Activated B cell treated with CpG ODN at 0.5 μM for 24 hours (primary cell): ENCODE results near the gene DNAJB11. TPM values are rescaled to one million over a fixed set of nuclear protein-coding genes. Genes with fewer than 3 reads are reported as not detected.
"Not testable (repeated sequence)": the region's sequence is repeated elsewhere in the genome, so short reads cannot be mapped to it uniquely, and the experiment has no call there.

Experiments
- ATAC-seq: fragments of 200-7000 bp; cut with Tn5 transposase; one replicate; pipeline ENCODE4 v1.10.0; 2021; ENCODE audit warnings: low read depth, mild to moderate bottlenecking, moderate library complexity
- CTCF ChIA-PET: fragments of 350-600 bp; sonication (Branson Sonifier 250); formaldehyde crosslinking; loops from one replicate; lab custom pipeline; 2021; ENCODE audit warnings: antibody characterized with exemption; lab: Charles Lee
- POLR2A ChIA-PET: fragments of 350-600 bp; sonication (Branson Sonifier 250); formaldehyde crosslinking; loops from one replicate; lab custom pipeline; 2021; ENCODE audit warnings: antibody characterized with exemption; lab: Charles Lee
- DNase-seq: peaks from one replicate; pipeline ENCODE4 v3.0.0; 2022
- H3K27ac Mint-ChIP-seq: one replicate; pipeline ENCODE4 v1.8.0; 2020; ENCODE audit warnings: mixed read lengths
- H3K27me3 Mint-ChIP-seq: one replicate; pipeline ENCODE4 v1.8.0; 2021; ENCODE audit warnings: mixed read lengths
- H3K36me3 Mint-ChIP-seq: one replicate; pipeline ENCODE4 v1.8.0; 2021; ENCODE audit warnings: low read depth, mixed read lengths
- H3K4me1 Mint-ChIP-seq: one replicate; pipeline ENCODE4 v1.8.0; 2021; ENCODE audit warnings: mixed read lengths
- H3K4me3 Mint-ChIP-seq: one replicate; pipeline ENCODE4 v1.8.0; 2020; ENCODE audit warnings: mild to moderate bottlenecking, mixed read lengths
- H3K9me3 Mint-ChIP-seq: one replicate; pipeline ENCODE4 v1.8.0; 2020; ENCODE audit warnings: mixed read lengths
- CTCF ChIP-seq: fragments of 200-600 bp; IDR thresholded peaks from one replicate; pipeline ENCODE4 v1.8.0; 2022; ENCODE audit warnings: antibody characterized with exemption, mild to moderate bottlenecking
- intact Hi-C: fragments of 100-400 bp; cut with micrococcal nuclease; formaldehyde crosslinking; loops from one replicate; pipeline ENCODE4 v1.15.1; 2024
- total RNA-seq: library from RNA; stranded (reverse); gene quantifications from 2 replicates; pipeline ENCODE4 v1.2.3, GENCODE V29; 2022

Gene DNAJB11
- total RNA-seq, 1 donor from 2014 or later: 51.3 TPM

GRCh38 chr3:186577521-186577920 is 7.0 kb downstream of the DNAJB11 start:
- no peaks in the 10 kb centered on the region for H3K27me3 Mint-ChIP-seq
- H3K27ac Mint-ChIP-seq: no peak overlapping the region
- no peaks in the 10 kb centered on the region for H3K9me3 Mint-ChIP-seq
- ATAC-seq (no peak), DNase-seq (no peak)
- POLR2A ChIA-PET: interaction anchor here (0.7 kb wide), 1 partner anchor 10 kb away, joined by 3 read pairs; no protein-coding TSS in a partner anchor
- no peak overlapping the region for H3K4me3 Mint-ChIP-seq
- CTCF ChIA-PET: interaction anchor here (1.1 kb wide), 1 partner anchor 37 kb away, joined by 4 read pairs; no protein-coding TSS in a partner anchor
- TF ChIP-seq CTCF: no peak
- peaks cover 8% of the 10 kb centered on the region for H3K4me1 Mint-ChIP-seq
- H3K36me3 Mint-ChIP-seq: peaks cover 91% of the 10 kb centered on the region
- intact Hi-C loops: no loop called here

GRCh38 chr3:186580785-186581184 is 10.3 kb downstream of the DNAJB11 start:
- intact Hi-C loops: no loop called here
- ChIA-PET CTCF (no interaction called here), POLR2A (no interaction called here)
- Mint-ChIP-seq H3K4me3 (no peak overlapping the region), H3K4me1 (no peaks in the 10 kb centered on the region), H3K27me3 (no peaks in the 10 kb centered on the region), H3K36me3 (peaks cover 94% of the 10 kb centered on the region), H3K9me3 (no peaks in the 10 kb centered on the region), H3K27ac (no peak overlapping the region)
- TF ChIP-seq CTCF: no peak
- ATAC-seq (no peak), DNase-seq (no peak)

GRCh38 chr3:186582541-186582940 is 12.0 kb downstream of the DNAJB11 start:
- ATAC-seq (no peak), DNase-seq (no peak)
- CTCF ChIA-PET: interaction anchor here (0.8 kb wide), 1 partner anchor 34 kb away, joined by 3 read pairs; no protein-coding TSS in a partner anchor
- no peaks in the 10 kb centered on the region for H3K4me1 Mint-ChIP-seq
- no peak overlapping the region for H3K27ac Mint-ChIP-seq
- no peaks in the 10 kb centered on the region for H3K9me3 Mint-ChIP-seq
- TF ChIP-seq CTCF: no peak
- no peaks in the 10 kb centered on the region for H3K27me3 Mint-ChIP-seq
- POLR2A ChIA-PET: no interaction called here
- peaks cover 90% of the 10 kb centered on the region for H3K36me3 Mint-ChIP-seq
- intact Hi-C loops: no loop called here
- H3K4me3 Mint-ChIP-seq: no peak overlapping the region

GRCh38 chr3:186583831-186584230 is 13.3 kb downstream of the DNAJB11 start:
- H3K27ac Mint-ChIP-seq: no peak overlapping the region
- H3K36me3 Mint-ChIP-seq: peaks cover 80% of the 10 kb centered on the region
- ChIA-PET CTCF (interaction anchor here (1.2 to 1.3 kb wide), 2 partner anchors 31 to 33 kb away, joined by 5 read pairs; no protein-coding TSS in a partner anchor), POLR2A (interaction anchor here (0.7 to 2.0 kb wide), 2 partner anchors 13 to 671 kb away, joined by 4 to 5 read pairs; partner anchors contain the start of gene DNAJB11)
- no peak for DNase-seq
- no peaks in the 10 kb centered on the region for H3K9me3 Mint-ChIP-seq
- intact Hi-C loops: no loop called here
- no peaks in the 10 kb centered on the region for H3K4me1 Mint-ChIP-seq
- H3K4me3 Mint-ChIP-seq: no peak overlapping the region
- no peak for TF ChIP-seq CTCF
- ATAC-seq: no peak
- no peaks in the 10 kb centered on the region for H3K27me3 Mint-ChIP-seq

- CTCF ChIA-PET: interaction anchor here (1.1 to 1.4 kb wide), 2 partner anchors 31 to 235 kb away, joined by 3 read pairs; no protein-coding TSS in a partner anchor
- H3K9me3 Mint-ChIP-seq, intact Hi-C loops, H3K4me3 Mint-ChIP-seq, H3K4me1 Mint-ChIP-seq, ATAC-seq, H3K27me3 Mint-ChIP-seq, H3K27ac Mint-ChIP-seq, POLR2A ChIA-PET, DNase-seq: not testable (repeated sequence)
- H3K36me3 Mint-ChIP-seq: peaks cover 60% of the 10 kb centered on the region
Observed at GRCh38 chr3:186586245-186586644, 15.7 kb downstream of the DNAJB11 start.
